CD4-positive, alpha-beta T cell treated with Interleukin-17A for 1 hour (primary cell): Measurements from ENCODE around the gene AFF3.

Source experiments
- DNase-seq: peaks from one replicate; pipeline ENCODE4 v3.0.0-alpha.2; 2020

The AFF3 gene

GRCh38 chr2:99850084-99850710 is 292.2 kb downstream of the AFF3 start:
- DNase-seq, result no peak

GRCh38 chr2:99846462-99847107 is 295.8 kb downstream of the AFF3 start:
- no peak for DNase-seq

DNA sequence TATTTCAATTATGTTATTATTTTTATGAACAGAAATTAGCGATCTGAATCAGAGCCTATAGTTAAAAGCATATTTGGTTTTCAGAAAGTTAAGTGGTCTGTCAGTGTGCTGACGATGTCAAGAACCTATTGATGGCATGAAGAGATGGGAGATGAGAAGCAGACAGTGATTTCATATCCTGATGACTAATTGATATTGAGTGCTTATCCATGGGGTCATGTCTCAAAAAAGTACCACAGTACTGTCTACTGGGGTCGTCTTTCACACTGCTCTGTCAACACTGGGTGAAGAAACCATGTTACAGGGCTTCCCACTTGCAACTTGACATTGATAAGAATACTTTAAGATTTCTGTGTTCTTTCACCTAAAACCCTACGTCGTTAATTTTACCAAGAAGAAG is 297.1 kb downstream of the AFF3 start:
- no peak for DNase-seq

GRCh38 chr2:99842451-99842850 is 299.9 kb downstream of the AFF3 start:
- DNase-seq, result no peak

GRCh38 chr2:99841749-99842148 is 300.6 kb downstream of the AFF3 start:
- DNase-seq, result no peak

GRCh38 chr2:99840831-99841230 is 301.6 kb downstream of the AFF3 start:
- no peak for DNase-seq

DNA sequence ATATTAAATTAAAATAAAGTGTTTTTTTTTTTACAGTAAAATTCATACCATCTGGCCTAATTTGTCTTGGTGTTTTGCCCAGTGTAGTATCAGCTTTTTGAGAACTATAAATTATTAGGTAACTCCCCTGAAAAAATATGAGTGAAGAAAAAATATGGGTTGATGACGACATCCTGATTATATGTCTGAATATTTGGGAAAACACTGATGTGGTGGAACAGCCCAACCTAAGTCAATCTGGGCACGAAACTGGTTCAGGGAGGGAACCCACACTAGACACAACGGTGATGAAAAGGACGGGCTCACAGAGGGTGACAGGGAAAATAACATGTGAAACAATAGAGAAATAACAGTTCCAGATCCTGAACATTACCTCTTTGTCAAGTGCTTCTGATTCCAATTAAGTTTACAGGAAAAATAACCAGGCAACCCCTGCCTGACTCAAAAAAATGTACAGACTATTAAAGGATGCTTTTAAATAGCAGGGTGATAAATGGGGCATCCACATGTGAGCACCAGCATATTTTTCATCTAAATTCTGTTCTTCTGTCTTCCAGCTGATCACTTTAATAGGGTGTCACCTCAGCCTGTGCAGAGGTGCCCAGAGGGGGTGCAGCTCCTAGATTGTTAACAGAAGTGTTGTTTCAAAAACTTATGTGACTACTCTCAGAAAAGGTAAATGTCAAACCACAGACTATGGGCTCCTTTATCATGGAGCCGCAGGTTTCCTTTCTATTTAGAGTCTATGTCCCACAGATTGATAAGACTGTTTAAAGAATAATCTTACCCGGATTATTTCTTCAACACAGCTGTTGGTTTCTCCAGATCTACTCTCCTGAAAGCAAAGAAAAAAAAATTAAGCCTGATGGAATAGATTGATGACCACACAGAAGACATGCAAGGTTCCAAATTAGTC is 305.4 kb downstream of the AFF3 start:
- no peak for DNase-seq

- DNase-seq, result no peak
These were observed 308.0 kb downstream of the AFF3 start for GRCh38 chr2:99834426-99834825.

- no peak for DNase-seq
These were observed 308.7 kb downstream of the AFF3 start for GRCh38 chr2:99833586-99834201.

- no peak for DNase-seq
These were observed 309.5 kb downstream of the AFF3 start for GRCh38 chr2:99832926-99833325.

DNA sequence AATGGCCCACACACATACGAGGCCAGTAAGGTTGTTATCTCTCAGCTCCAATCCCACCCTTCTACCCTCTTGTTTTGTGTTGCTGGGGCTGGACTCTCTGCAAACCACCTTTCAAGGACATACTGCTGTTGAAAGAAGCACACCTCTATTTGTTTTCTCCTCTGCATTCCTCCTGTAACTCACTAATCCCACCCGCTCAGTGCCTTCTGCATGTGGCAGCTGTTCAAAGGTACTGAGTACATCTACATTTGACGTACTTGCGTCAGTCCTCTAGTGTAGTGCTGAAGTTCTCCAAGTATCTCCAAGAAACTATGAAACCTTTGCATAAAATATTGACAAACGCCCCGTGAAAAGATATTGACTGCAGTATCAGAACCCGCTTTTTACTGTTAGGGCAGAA is 310.6 kb downstream of the AFF3 start:
- DNase-seq, result no peak

DNA sequence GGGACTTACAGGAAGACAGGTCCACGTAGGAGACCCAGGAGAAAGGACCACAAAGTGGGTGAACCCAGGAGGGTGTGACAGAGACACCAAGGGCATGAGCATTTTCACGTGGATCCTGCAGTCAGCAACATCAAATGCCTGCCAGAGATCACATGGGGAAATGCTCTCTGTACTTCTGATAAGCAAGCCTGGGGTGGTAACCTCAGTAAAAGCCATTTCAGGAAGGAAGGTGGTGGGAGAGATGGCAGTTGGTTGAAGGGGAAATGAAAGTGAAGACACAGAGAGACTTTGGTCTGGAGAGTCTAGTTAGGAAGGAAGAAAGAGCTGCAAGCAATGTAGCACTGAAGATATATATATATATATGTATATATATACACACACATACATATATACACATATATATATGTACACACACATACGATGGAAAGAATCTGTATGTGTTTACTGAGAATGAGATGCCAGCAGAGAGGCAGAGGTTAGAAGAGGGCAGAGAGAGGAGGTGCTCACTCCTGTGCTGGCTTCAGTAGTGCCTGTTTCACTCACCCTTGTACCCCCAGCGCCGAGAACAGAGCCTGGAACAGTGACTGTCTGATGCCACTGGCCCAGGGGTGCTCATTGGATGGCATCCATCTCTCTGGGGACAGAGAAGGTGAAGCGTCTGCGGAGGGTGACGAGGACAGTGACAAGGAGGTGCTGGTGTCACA is 314.9 kb downstream of the AFF3 start:
- DNase-seq, result no peak

- DNase-seq, result no peak
These were observed 316.8 kb downstream of the AFF3 start for GRCh38 chr2:99825630-99826029.

DNA sequence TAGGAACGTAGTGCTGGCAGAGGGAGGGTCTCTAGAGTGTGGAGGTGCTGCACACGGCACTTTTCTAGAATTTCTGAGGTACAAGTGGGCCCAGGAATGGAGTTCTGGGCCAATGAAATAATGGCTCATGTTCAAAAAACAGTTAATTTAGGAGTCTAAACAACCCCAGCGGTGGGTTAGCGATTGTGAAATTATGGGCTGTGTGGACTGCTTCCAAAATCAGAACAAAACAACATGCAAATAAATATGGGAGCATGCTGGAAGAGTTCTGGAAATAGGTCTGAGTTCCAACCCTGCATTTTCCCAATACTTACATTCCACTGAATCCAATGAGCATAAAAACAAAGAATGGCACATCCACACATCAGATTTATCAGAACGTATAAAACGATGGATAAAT is 317.6 kb downstream of the AFF3 start:
- DNase-seq, result no peak

DNA sequence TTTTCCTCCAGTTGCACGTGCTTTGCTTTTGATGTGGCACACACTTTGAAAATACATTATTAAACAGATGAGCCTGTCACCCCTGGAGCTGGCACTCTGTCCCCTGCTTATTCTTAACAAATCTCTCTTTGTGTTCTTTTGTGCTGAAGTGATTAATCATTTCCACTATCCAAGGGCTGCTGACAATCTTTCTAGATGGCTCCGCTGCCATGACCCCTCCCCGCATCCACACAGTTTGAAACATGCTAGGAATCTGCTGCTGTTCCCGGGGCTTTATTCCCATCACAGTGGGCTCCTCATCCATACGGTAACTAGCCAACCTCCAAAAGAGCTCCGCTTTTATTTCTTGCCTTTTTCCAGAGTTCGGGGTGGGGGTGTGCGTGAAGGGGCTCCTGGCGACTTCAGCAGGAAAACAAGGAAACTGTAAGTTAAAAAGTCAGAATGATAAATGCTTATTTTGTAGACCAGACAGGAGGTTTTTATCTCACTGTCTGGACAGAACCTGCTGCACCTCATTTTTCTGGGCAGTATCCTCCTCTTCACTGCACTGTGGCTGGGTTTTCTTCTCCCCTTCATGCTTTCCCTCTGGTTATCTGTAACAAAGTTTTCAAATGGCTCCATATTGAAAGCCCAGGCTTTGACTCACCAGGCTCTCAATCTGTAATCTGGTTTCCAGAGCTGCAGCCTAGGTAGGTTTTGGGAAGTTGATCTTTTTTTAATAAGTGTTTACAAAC is 319.7 kb downstream of the AFF3 start:
- no peak for DNase-seq

DNA sequence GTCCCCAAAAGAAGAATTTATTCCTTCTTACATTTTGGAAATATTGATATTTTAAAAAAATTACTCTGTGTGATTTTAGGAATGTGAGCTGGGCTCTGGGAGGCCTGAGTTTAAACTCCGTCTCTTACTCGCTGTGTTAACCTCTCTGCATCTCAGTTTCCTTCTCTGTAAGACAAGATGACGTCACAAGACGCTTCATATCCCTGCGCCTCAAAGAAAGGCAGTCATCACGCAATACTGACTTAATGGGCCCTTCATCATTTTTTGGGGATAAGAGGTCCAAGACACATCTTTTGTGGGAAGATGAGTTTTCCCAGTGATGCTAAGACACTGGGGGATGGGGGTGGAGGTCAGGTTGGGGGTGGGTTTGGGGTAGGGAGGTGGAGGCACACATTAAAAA is 320.4 kb downstream of the AFF3 start:
- DNase-seq, result no peak

GRCh38 chr2:99821572-99821971 is 320.8 kb downstream of the AFF3 start:
- no peak for DNase-seq

- no peak for DNase-seq
These were observed 321.4 kb downstream of the AFF3 start for GRCh38 chr2:99821039-99821438.

DNA sequence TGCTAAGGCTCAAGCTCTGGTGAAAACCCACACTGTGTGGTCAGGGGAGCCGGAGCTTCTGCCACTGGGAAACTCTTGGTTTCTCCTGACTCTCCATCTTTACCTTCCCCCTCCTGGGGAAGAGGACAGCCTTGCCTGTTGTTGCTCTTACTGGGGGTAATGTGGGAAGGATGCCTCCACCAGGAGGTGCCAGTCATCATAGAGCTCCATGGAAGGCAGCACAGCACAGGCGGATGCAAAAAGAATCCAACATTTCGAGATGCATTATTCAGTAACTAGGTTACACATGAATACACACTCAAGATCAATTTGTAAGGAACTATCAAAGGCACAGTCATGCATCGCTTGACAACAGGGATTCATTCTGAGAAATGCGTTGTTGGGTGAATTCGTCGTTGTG is 322.6 kb downstream of the AFF3 start:
- DNase-seq, result no peak

- no peak for DNase-seq
These were observed 323.5 kb downstream of the AFF3 start for GRCh38 chr2:99818842-99819241.

GRCh38 chr2:99816908-99817307 is 325.5 kb downstream of the AFF3 start:
- DNase-seq, result no peak

DNA sequence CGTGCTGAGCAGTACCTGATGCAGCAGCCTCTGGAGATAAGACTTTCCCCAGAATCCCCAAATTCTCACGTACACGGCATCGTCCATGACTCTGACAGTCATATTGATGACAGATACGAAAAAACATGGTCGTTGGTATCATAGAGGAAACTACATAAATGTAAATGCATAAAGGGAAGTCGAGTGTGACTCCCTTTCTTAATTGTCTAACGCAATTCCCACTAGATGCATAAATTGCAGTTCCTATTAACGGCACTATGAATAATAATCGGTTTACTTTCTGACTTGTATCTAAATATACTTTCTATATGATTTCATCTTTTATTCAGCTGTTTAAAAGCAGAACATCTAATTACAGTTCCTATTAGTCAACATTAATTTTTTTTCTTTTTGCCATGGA is 330.0 kb downstream of the AFF3 start:
- no peak for DNase-seq
